HCT116 (cell line): ENCODE measurements around the gene RSPH6A. TPM values are rescaled to one million over a fixed set of nuclear protein-coding genes. Genes with fewer than 3 reads are reported as not detected.
A peak's percentile ranks its signal among the peaks of the same experiment; 100 is the strongest.

Source experiments
- ATAC-seq: fragments of 200-7000 bp; cut with Tn5 transposase; 2 replicates; pipeline ENCODE4 v1.9.1; 2020; ENCODE audit warnings: mild to moderate bottlenecking, moderate library complexity
- BruUV-seq: library from RNA; stranded (reverse); fragments of 400-500 nt; replicated peaks from 2 replicates; lab custom pipeline; 2021; lab: Mats Ljungman, UMichigan
- CTCF ChIA-PET: fragments of 300-600 bp; sonication (Branson Sonifier 250); formaldehyde crosslinking; loops from one replicate; lab custom pipeline; 2021; ENCODE audit warnings: antibody characterized with exemption; lab: Charles Lee
- POLR2A ChIA-PET: fragments of 300-600, 350-600 bp; sonication (Branson Sonifier 250); formaldehyde crosslinking; loops from one replicate; lab custom pipeline; 2021; ENCODE audit warnings: antibody characterized with exemption; lab: Charles Lee
- RAD21 ChIA-PET, 2 experiments: fragments of 300-600 bp; sonication (Branson Sonifier 250); formaldehyde crosslinking; loops; one replicate each; lab custom pipeline; 2023; ENCODE audit warnings: low total read pairs in 2 of 2; ENCODE audit not compliant: uncharacterized antibody in 2 of 2, unreplicated experiment in 2 of 2, low non-redundant PET in 1 of 2; lab: Charles Lee
- DNase-seq: peaks from one replicate; pipeline ENCODE4 v3.0.0-alpha.2; 2010; ENCODE audit warnings: low read depth, low spot score
- H2AFZ ChIP-seq: fragments of 200-600 bp; shearing (Covaris generic), sonication (generic); 2 replicates; pipeline ENCODE4 v1.6.1; 2017; ENCODE audit warnings: low read depth, mixed run types, mixed read lengths, antibody characterized with exemption, low read length; ENCODE audit not compliant: poor library complexity, severe bottlenecking
- H3K27ac ChIP-seq: 2 replicates; pipeline ENCODE4 v1.5.1; 2012; ENCODE audit warnings: low read depth, low read length
- H3K27me3 ChIP-seq: fragments of 200-600 bp; sonication (generic); 2 replicates; pipeline ENCODE4 v1.6.1; 2016; ENCODE audit warnings: mixed run types, low read length, mixed read lengths; ENCODE audit not compliant: insufficient read depth
- H3K36me3 ChIP-seq, 2 experiments: fragments of 200-500 bp in 1 of 2; fragments of 200-600 bp in 1 of 2; sonication (Bioruptor generic) in 1 of 2; sonication (generic) in 1 of 2; 2 replicates each; pipeline versions ENCODE4 v1.5.1 to v1.6.1; 2014 to 2016; ENCODE audit warnings: low read length in 2 of 2, inconsistent platforms in 1 of 2, mixed read lengths in 1 of 2, mixed run types in 1 of 2; ENCODE audit not compliant: insufficient read depth in 2 of 2, control insufficient read depth in 1 of 2
- H3K4me1 ChIP-seq, 2 experiments: fragments of 200-600 bp in 1 of 2; sonication (generic) in 1 of 2; 2 replicates each; pipeline versions ENCODE4 v1.5.1 to v1.6.1; 2012 to 2017; ENCODE audit warnings: low read length in 2 of 2, inconsistent platforms in 1 of 2, mild to moderate bottlenecking in 1 of 2, mixed read lengths in 1 of 2, mixed run types in 1 of 2, moderate library complexity in 1 of 2; ENCODE audit not compliant: insufficient read depth in 2 of 2, control insufficient read depth in 1 of 2
- H3K4me2 ChIP-seq: fragments of 200-600 bp; sonication (generic); 2 replicates; pipeline ENCODE4 v1.6.1; 2017; ENCODE audit warnings: mixed run types, low read length, mixed read lengths
- H3K4me3 ChIP-seq, 2 experiments: fragments of 200-600 bp in 1 of 2; sonication (generic) in 1 of 2; replicated peaks in 1 of 2; 2 replicates each; pipeline ENCODE4 v1.5.1; 2011 to 2016; ENCODE audit warnings: low read length in 2 of 2, control low read depth in 1 of 2, low read depth in 1 of 2, mild to moderate bottlenecking in 1 of 2, mixed read lengths in 1 of 2, mixed run types in 1 of 2
- H3K79me2 ChIP-seq: fragments of 200-600 bp; sonication (generic); 2 replicates; pipeline ENCODE4 v1.6.1; 2017; ENCODE audit warnings: mild to moderate bottlenecking, mixed run types, low read length, moderate library complexity, mixed read lengths; ENCODE audit not compliant: insufficient read depth
- H3K9ac ChIP-seq: fragments of 200-600 bp; sonication (generic); 2 replicates; pipeline ENCODE4 v1.6.1; 2016; ENCODE audit warnings: low read length, mixed read lengths
- H3K9me2 ChIP-seq: fragments of 200-600 bp; sonication (generic), shearing (Covaris generic); 2 replicates; pipeline ENCODE4 v1.6.1; 2017; ENCODE audit warnings: mixed run types, mild to moderate bottlenecking, moderate library complexity; ENCODE audit not compliant: insufficient read depth
- H3K9me3 ChIP-seq, 2 experiments: fragments of 200-500 bp in 1 of 2; fragments of 200-600 bp in 1 of 2; sonication (Bioruptor generic) in 1 of 2; sonication (generic) in 1 of 2; 2 replicates each; pipeline ENCODE4 v1.6.1; 2014 to 2017; ENCODE audit warnings: low read length in 2 of 2, mixed read lengths in 2 of 2, inconsistent platforms in 1 of 2, low read depth in 1 of 2, mild to moderate bottlenecking in 1 of 2, mixed run types in 1 of 2, moderate library complexity in 1 of 2; ENCODE audit not compliant: control insufficient read depth in 1 of 2, insufficient read depth in 1 of 2
- H4K20me1 ChIP-seq: fragments of 200-600 bp; sonication (generic), shearing (Covaris generic); 2 replicates; pipeline ENCODE4 v1.6.1; 2017; ENCODE audit warnings: mixed run types, mild to moderate bottlenecking, moderate library complexity; ENCODE audit not compliant: insufficient read depth
- CEBPB ChIP-seq: IDR thresholded peaks from 2 replicates; pipeline ENCODE4 v1.6.1; 2012; ENCODE audit warnings: low read depth
- EGR1 ChIP-seq: IDR thresholded peaks from 2 replicates; pipeline ENCODE4 v1.6.1; 2012; ENCODE audit warnings: low read depth
- EZH2 ChIP-seq: fragments of 200-600 bp; sonication (generic); IDR thresholded peaks from 2 replicates; pipeline ENCODE4 v1.6.1; 2017; ENCODE audit warnings: antibody characterized with exemption, mixed run types
- FOSL1 ChIP-seq: IDR thresholded peaks from 2 replicates; pipeline ENCODE4 v1.6.1; 2012; ENCODE audit warnings: low read depth
- RAD21 ChIP-seq: IDR thresholded peaks from 2 replicates; pipeline ENCODE4 v1.6.1; 2012; ENCODE audit warnings: low read depth, mild to moderate bottlenecking
- SP1 ChIP-seq: IDR thresholded peaks from 2 replicates; pipeline ENCODE4 v1.6.1; 2012; ENCODE audit warnings: low read depth
- TCF7L2 ChIP-seq: IDR thresholded peaks from 2 replicates; pipeline ENCODE4 v1.7.0; 2011; ENCODE audit warnings: borderline replicate concordance, inconsistent platforms; ENCODE audit not compliant: insufficient read depth, insufficient read length; ENCODE audit errors: extremely low read depth
- YY1 ChIP-seq: IDR thresholded peaks from 2 replicates; pipeline ENCODE4 v1.6.1; 2011; ENCODE audit warnings: low read length, low read depth, moderate library complexity, mild to moderate bottlenecking; ENCODE audit not compliant: insufficient replicate concordance; ENCODE audit errors: extremely low read depth
- intact Hi-C: fragments of 100-400 bp; cut with micrococcal nuclease; formaldehyde crosslinking; loops from 2 replicates; pipeline ENCODE4 v1.10.0; 2022
- total RNA-seq: library from RNA; stranded (reverse); gene quantifications from one replicate; pipeline ENCODE4 v1.2.1, GENCODE V29; 2021; ENCODE audit not compliant: unreplicated experiment
- TF ChIP-seq, protein P1 (sequence below): IDR thresholded peaks from 2 replicates; pipeline ENCODE4 v1.6.1; 2011; ENCODE audit warnings: mild to moderate bottlenecking, low read length, moderate library complexity; ENCODE audit not compliant: insufficient replicate concordance; ENCODE audit errors: extremely low read depth
- TF ChIP-seq, protein P2 (sequence below), 3 experiments: fragments of 200-600 bp in 1 of 3; sonication (generic) in 1 of 3; IDR thresholded peaks in 2 of 3; conservative IDR thresholded peaks in 1 of 3; 2 replicates each; pipeline ENCODE4 v1.5.1; 2012 to 2017; ENCODE audit warnings: low read depth in 2 of 3, low read length in 2 of 3, antibody characterized with exemption in 1 of 3, borderline replicate concordance in 1 of 3, control low read depth in 1 of 3, mild to moderate bottlenecking in 1 of 3, mixed read lengths in 1 of 3, mixed run types in 1 of 3, moderate library complexity in 1 of 3; ENCODE audit not compliant: insufficient read depth in 1 of 3

Gene RSPH6A
- total RNA-seq, 1 experiment from 2014 or later: 0.57 TPM

GRCh38 chr19:45772130-45772840, 42.8 kb downstream of the RSPH6A start:
- ChIA-PET RAD21 (no interaction called here), CTCF (no interaction called here), POLR2A (no interaction called here)
- Histone ChIP-seq H3K79me2 (no peaks in the 10 kb centered on the region), H3K9me2 (no peaks in the 10 kb centered on the region), H3K4me3 (no peak overlapping the region), H3K9ac (no peak overlapping the region), H3K36me3 (peaks cover 0 to 4% of the 10 kb centered on the region in 2 experiments; a peak in 3 of 4 replicates), H3K27me3 (no peaks in the 10 kb centered on the region), H3K27ac (peak overlapping the region; percentile 94), H4K20me1 (no peaks in the 10 kb centered on the region), H3K9me3 (no peaks in the 10 kb centered on the region), H2AFZ (no peak overlapping the region), H3K4me2 (no peak overlapping the region), H3K4me1 (peaks cover 7 to 32% of the 10 kb centered on the region in 2 experiments)
- no peak for DNase-seq
- ATAC-seq: no peak
- intact Hi-C loops: loop anchor here (10.0 kb wide), 1 partner anchor 677 kb away; the partner anchor contains the start of gene PPP1R37
- no TSS peak for BruUV-seq
- TF ChIP-seq SP1 (no peak), CEBPB (no peak), FOSL1 (no peak), EZH2 (no peak), TCF7L2 (no peak), EGR1 (no peak), RAD21 (no peak), YY1 (no peak)
- TF ChIP-seq, protein P1, sequence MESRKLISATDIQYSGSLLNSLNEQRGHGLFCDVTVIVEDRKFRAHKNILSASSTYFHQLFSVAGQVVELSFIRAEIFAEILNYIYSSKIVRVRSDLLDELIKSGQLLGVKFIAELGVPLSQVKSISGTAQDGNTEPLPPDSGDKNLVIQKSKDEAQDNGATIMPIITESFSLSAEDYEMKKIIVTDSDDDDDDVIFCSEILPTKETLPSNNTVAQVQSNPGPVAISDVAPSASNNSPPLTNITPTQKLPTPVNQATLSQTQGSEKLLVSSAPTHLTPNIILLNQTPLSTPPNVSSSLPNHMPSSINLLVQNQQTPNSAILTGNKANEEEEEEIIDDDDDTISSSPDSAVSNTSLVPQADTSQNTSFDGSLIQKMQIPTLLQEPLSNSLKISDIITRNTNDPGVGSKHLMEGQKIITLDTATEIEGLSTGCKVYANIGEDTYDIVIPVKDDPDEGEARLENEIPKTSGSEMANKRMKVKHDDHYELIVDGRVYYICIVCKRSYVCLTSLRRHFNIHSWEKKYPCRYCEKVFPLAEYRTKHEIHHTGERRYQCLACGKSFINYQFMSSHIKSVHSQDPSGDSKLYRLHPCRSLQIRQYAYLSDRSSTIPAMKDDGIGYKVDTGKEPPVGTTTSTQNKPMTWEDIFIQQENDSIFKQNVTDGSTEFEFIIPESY: no peak
- TF ChIP-seq, protein P2, sequence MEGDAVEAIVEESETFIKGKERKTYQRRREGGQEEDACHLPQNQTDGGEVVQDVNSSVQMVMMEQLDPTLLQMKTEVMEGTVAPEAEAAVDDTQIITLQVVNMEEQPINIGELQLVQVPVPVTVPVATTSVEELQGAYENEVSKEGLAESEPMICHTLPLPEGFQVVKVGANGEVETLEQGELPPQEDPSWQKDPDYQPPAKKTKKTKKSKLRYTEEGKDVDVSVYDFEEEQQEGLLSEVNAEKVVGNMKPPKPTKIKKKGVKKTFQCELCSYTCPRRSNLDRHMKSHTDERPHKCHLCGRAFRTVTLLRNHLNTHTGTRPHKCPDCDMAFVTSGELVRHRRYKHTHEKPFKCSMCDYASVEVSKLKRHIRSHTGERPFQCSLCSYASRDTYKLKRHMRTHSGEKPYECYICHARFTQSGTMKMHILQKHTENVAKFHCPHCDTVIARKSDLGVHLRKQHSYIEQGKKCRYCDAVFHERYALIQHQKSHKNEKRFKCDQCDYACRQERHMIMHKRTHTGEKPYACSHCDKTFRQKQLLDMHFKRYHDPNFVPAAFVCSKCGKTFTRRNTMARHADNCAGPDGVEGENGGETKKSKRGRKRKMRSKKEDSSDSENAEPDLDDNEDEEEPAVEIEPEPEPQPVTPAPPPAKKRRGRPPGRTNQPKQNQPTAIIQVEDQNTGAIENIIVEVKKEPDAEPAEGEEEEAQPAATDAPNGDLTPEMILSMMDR (IDR thresholded peaks at IDR 0.05 in 2 of 3, conservative IDR thresholded peaks at IDR 0.05 in 1 of 3; ENCODE audit: borderline replicate concordance in 1 of 3, insufficient read depth in 1 of 3, low read depth in 2 of 3, low read length in 2 of 3): no peak
